ENCODE measurements around the gene HPCAL1. TPM values are rescaled to one million over a fixed set of nuclear protein-coding genes. Genes with fewer than 3 reads are reported as not detected.

Gene HPCAL1
- total and polyA plus RNA-seq, 10 of the 15 experiments (the other 5 are each of a cell fraction or from before 2014, with no cell fraction given) = 0.40 to 12.8 (median 7.9) TPM

GRCh38 chr2:10415048-10415447 lies 112.3 kb downstream of the HPCAL1 start:
- Histone ChIP-seq H3K27ac (ENCODE audit: control insufficient read depth, insufficient read depth) (no peak overlapping the region), H3K27me3 (replicated peaks in 1 of 2; ENCODE audit: control insufficient read depth in 2 of 2, insufficient read depth in 2 of 2, low read length in 1 of 2) (no peaks in the 10 kb centered on the region), H3K9me3 (replicated peaks; ENCODE audit: control insufficient read depth, insufficient read depth, low read length) (peaks cover 3% of the 10 kb centered on the region; the same call in 2 of the 3 replicates), H4K20me1 (ENCODE audit: control insufficient read depth, insufficient read depth) (no peaks in the 10 kb centered on the region), H3K36me3 (ENCODE audit: control insufficient read depth in 2 of 2, insufficient read depth in 2 of 2, low read length in 1 of 2) (no peaks in the 10 kb centered on the region), H3K9ac (ENCODE audit: control insufficient read depth, insufficient read depth, low read length) (no peak overlapping the region), H3K79me2 (ENCODE audit: control insufficient read depth, insufficient read depth, low read length) (no peaks in the 10 kb centered on the region), H3K4me2 (ENCODE audit: control insufficient read depth, insufficient read depth) (no peak overlapping the region), H3K4me1 (ENCODE audit: control insufficient read depth, insufficient read depth, low read length) (peaks cover 25% of the 10 kb centered on the region), H3K4me3 (no peak overlapping the region), H2AFZ (ENCODE audit: control insufficient read depth, low read depth, low read length) (no peak overlapping the region)
- ChIA-PET POLR2A (no interaction called here), RAD21 (ENCODE audit: unreplicated experiment) (interaction anchor here (0.5 to 1.0 kb wide), 2 partner anchors 33 to 37 kb away, joined by 3 to 4 read pairs; partner anchors contain the start of gene ODC1), SMC1A (ENCODE audit: uncharacterized antibody, unreplicated experiment) (interaction anchor here (1.0 to 1.3 kb wide), 2 partner anchors 18 to 332 kb away, joined by 3 read pairs; no protein-coding TSS in a partner anchor), CTCF (interaction anchor here (0.9 to 7.9 kb wide), 2 partner anchors 18 to 292 kb away, joined by 3 to 166 read pairs; no protein-coding TSS in a partner anchor)
- in situ Hi-C loops (cut with MboI) (loop anchor here (5.0 kb wide), 1 partner anchor 283 kb away; no protein-coding TSS in a partner anchor), intact Hi-C loops (cut with micrococcal nuclease; ENCODE audit: unreplicated experiment) (no loop called here)
- DNase-seq (ENCODE audit: low read depth, low spot score) (no peak), ATAC-seq (no peak), FAIRE-seq (no peak)
- 73% methylated on average over 8 of the region's 8 CpGs for WGBS (ENCODE audit: insufficient coverage, insufficient replicate concordance, low lambda C conversion rate, missing lambda C conversion rate)
- no TSS peak for BruUV-seq (replicated peaks)
- TF ChIP-seq DPF2 (IDR thresholded peaks at IDR 0.05) = no peak
- TF ChIP-seq WRNIP1 (IDR thresholded peaks at IDR 0.05; ENCODE audit: borderline replicate concordance, low read depth, low read length) = no peak
- no peak for TF ChIP-seq NBN (IDR thresholded peaks at IDR 0.05)
- no peak for TF ChIP-seq CEBPZ (IDR thresholded peaks at IDR 0.05; ENCODE audit: low read depth, low read length)
- TF ChIP-seq SP1 (IDR thresholded peaks at IDR 0.05; ENCODE audit: low read depth, low read length) = no peak
- TF ChIP-seq PAX5 (IDR thresholded peaks at IDR 0.05; ENCODE audit: borderline replicate concordance, low read depth, low read length) = no peak
- TF ChIP-seq IRF5 (IDR thresholded peaks at IDR 0.05; ENCODE audit: borderline replicate concordance) = no peak
- no peak for TF ChIP-seq USF1 (IDR thresholded peaks at IDR 0.05; ENCODE audit: borderline replicate concordance, extremely low read length, insufficient read depth, low read depth, low read length)
- TF ChIP-seq BCL3 (IDR thresholded peaks at IDR 0.05; ENCODE audit: borderline replicate concordance, insufficient read depth, low read depth, low read length, poor library complexity, severe bottlenecking) = no peak
- no peak for TF ChIP-seq YBX1 (IDR thresholded peaks at IDR 0.05)
- no peak for TF ChIP-seq SREBF1 (IDR thresholded peaks at IDR 0.05; ENCODE audit: low read length)
- TF ChIP-seq TCF7 (IDR thresholded peaks at IDR 0.05; ENCODE audit: borderline replicate concordance) = no peak
- no peak for TF ChIP-seq TBL1XR1 (IDR thresholded peaks at IDR 0.05; ENCODE audit: low read depth, low read length)
- no peak for TF ChIP-seq SMAD1 (IDR thresholded peaks at IDR 0.05; ENCODE audit: low read depth, partially characterized antibody)
- no peak for TF ChIP-seq SMARCA5 (IDR thresholded peaks at IDR 0.05)
- no peak for TF ChIP-seq HSF1 (IDR thresholded peaks at IDR 0.05; ENCODE audit: low read depth, low read length)
